ENCODE measurements around the gene NEDD4L. TPM values are rescaled to one million over a fixed set of nuclear protein-coding genes. Genes with fewer than 3 reads are reported as not detected.

The NEDD4L gene
- total and polyA plus RNA-seq, 7 donors = 52.0 to 104 (median 57.4) TPM

- no peak overlapping the region for H3K27ac ChIP-seq
- 96 to 100% methylated on average over 1 of the region's 1 CpG for WGBS, 2 donors
- no peak for DNase-seq
- intact Hi-C loops (cut with DNase I) = no loop called here
- no peaks in the 10 kb centered on the region for H3K36me3 ChIP-seq
- no peak overlapping the region for H3K4me3 ChIP-seq
- H3K27me3 ChIP-seq = no peaks in the 10 kb centered on the region
- peaks cover 0 to 4% (median 0%) of the 10 kb centered on the region in 4 donors for H3K4me1 ChIP-seq
- no peaks in the 10 kb centered on the region for H3K9me3 ChIP-seq
- TF ChIP-seq POLR2A (IDR thresholded peaks at IDR 0.05) (no peak), EP300 (IDR thresholded peaks at IDR 0.05) (no peak), POLR2AphosphoS5 (IDR thresholded peaks at IDR 0.05) (no peak), CTCF (IDR thresholded peaks at IDR 0.05) (no peak)
These were observed 68.1 kb downstream of the NEDD4L start for GRCh38 chr18:58112174-58112573.

GRCh38 chr18:58113337-58113736, 69.3 kb downstream of the NEDD4L start:
- no peak overlapping the region for H3K4me3 ChIP-seq
- H3K4me1 ChIP-seq = peaks cover 0 to 15% (median 8%) of the 10 kb centered on the region in 4 donors
- 88 to 97% methylated on average over 3 of the region's 3 CpGs for WGBS, 2 donors
- no peaks in the 10 kb centered on the region for H3K9me3 ChIP-seq
- H3K27ac ChIP-seq = no peak overlapping the region
- intact Hi-C loops (cut with DNase I) = no loop called here
- DNase-seq = no peak
- no peak for TF ChIP-seq POLR2AphosphoS5 (IDR thresholded peaks at IDR 0.05)
- no peak for TF ChIP-seq POLR2A (IDR thresholded peaks at IDR 0.05)
- H3K36me3 ChIP-seq = no peaks in the 10 kb centered on the region
- H3K27me3 ChIP-seq = no peaks in the 10 kb centered on the region

- intact Hi-C loops (cut with DNase I) = no loop called here
- DNase-seq = no peak
- TF ChIP-seq POLR2A (IDR thresholded peaks at IDR 0.05) (no peak), EP300 (IDR thresholded peaks at IDR 0.05) (no peak), POLR2AphosphoS5 (IDR thresholded peaks at IDR 0.05) (no peak), CTCF (IDR thresholded peaks at IDR 0.05) (no peak)
- H3K4me3 ChIP-seq = no peak overlapping the region
- no peaks in the 10 kb centered on the region for H3K9me3 ChIP-seq
- H3K4me1 ChIP-seq = peaks cover 0 to 15% (median 8%) of the 10 kb centered on the region in 4 donors
- H3K27ac ChIP-seq = no peak overlapping the region
- no peaks in the 10 kb centered on the region for H3K36me3 ChIP-seq
- WGBS, 2 donors = 97 to 98% methylated on average over 6 of the region's 6 CpGs
- no peaks in the 10 kb centered on the region for H3K27me3 ChIP-seq
These were observed 70.7 kb downstream of the NEDD4L start for GRCh38 chr18:58114766-58115165.

GRCh38 chr18:58116818-58117217, 72.8 kb downstream of the NEDD4L start:
- H3K27ac ChIP-seq = no peak overlapping the region
- H3K4me3 ChIP-seq = no peak overlapping the region
- no peaks in the 10 kb centered on the region for H3K9me3 ChIP-seq
- WGBS, 2 donors = 79 to 96% methylated on average over 4 of the region's 4 CpGs
- no peak for DNase-seq
- no peaks in the 10 kb centered on the region for H3K27me3 ChIP-seq
- intact Hi-C loops (cut with DNase I) = no loop called here
- TF ChIP-seq CTCF (IDR thresholded peaks at IDR 0.05) = no peak
- TF ChIP-seq POLR2A (IDR thresholded peaks at IDR 0.05) = no peak
- no peak for TF ChIP-seq EP300 (IDR thresholded peaks at IDR 0.05)
- H3K4me1 ChIP-seq = peaks cover 0 to 15% (median 8%) of the 10 kb centered on the region in 4 donors
- no peaks in the 10 kb centered on the region for H3K36me3 ChIP-seq

GRCh38 chr18:58117786-58118403, 73.9 kb downstream of the NEDD4L start:
- Histone ChIP-seq H3K27ac (peak overlapping the region in 2 of 4 donors; percentile 22 to 47), H3K4me3 (no peak overlapping the region), H3K4me1 (peaks cover 0 to 15% (median 8%) of the 10 kb centered on the region in 4 donors), H3K36me3 (no peaks in the 10 kb centered on the region), H3K9me3 (no peaks in the 10 kb centered on the region), H3K27me3 (no peaks in the 10 kb centered on the region)
- WGBS, 2 donors = 14 to 52% methylated on average over 8 of the region's 8 CpGs
- intact Hi-C loops (cut with DNase I) = no loop called here
- TF ChIP-seq POLR2AphosphoS5 (IDR thresholded peaks at IDR 0.05) = peak in 2 of 4 donors; percentile 7 to 51
- peak in 1 of 4 donors; percentile 48 for TF ChIP-seq EP300 (IDR thresholded peaks at IDR 0.05)
- no peak for TF ChIP-seq CTCF (IDR thresholded peaks at IDR 0.05)
- no peak for DNase-seq

All from sigmoid colon (tissue), 7 donors.